COLO668 (cell line): ENCODE results near the gene SLC2A13.
"Not testable (repeated sequence)": the region's sequence is repeated elsewhere in the genome, so short reads cannot be mapped to it uniquely, and the experiment has no call there.

Experiments used
- DNase-seq: peaks from one replicate; lab custom pipeline; 2025; ENCODE audit not compliant: unreplicated experiment; lab: John Stamatoyannopoulos, UW

The SLC2A13 gene

GRCh38 chr12:39764944-39765560, 340.8 kb downstream of the SLC2A13 start:
- DNase-seq: no peak

GRCh38 chr12:39763890-39764169, 342.1 kb downstream of the SLC2A13 start:
- DNase-seq: no peak

- no peak for DNase-seq
These were observed 342.6 kb downstream of the SLC2A13 start for GRCh38 chr12:39763071-39763889.

GRCh38 chr12:39755478-39755877, 350.4 kb downstream of the SLC2A13 start:
- DNase-seq: no peak

GRCh38 chr12:39752482-39753137, 353.3 kb downstream of the SLC2A13 start:
- DNase-seq: no peak

- not testable (repeated sequence) for DNase-seq
These were observed 359.7 kb downstream of the SLC2A13 start for GRCh38 chr12:39746151-39746550.

- DNase-seq: no peak
These were observed 362.2 kb downstream of the SLC2A13 start for GRCh38 chr12:39743655-39744054.

- DNase-seq: no peak
These were observed 369.5 kb downstream of the SLC2A13 start for GRCh38 chr12:39736406-39736805.

- peak; percentile 1 for DNase-seq
These were observed 382.1 kb downstream of the SLC2A13 start for GRCh38 chr12:39723831-39724230.

- no peak for DNase-seq
These were observed 383.4 kb downstream of the SLC2A13 start for GRCh38 chr12:39722504-39722903.

- DNase-seq: no peak
These were observed 392.3 kb downstream of the SLC2A13 start for GRCh38 chr12:39713552-39713951.

GRCh38 chr12:39712334-39712733, 393.5 kb downstream of the SLC2A13 start:
- no peak for DNase-seq
